GM18511 (cell line): ENCODE data around the gene NKAPL.
"Not testable (repeated sequence)": the region's sequence is repeated elsewhere in the genome, so short reads cannot be mapped to it uniquely, and the experiment has no call there.

Experiments
- ATAC-seq: cut with Tn5 transposase; IDR thresholded peaks from one replicate; pipeline ENCODE4 v1.9.1; 2021; ENCODE audit warnings: mild to moderate bottlenecking, moderate library complexity; ENCODE audit not compliant: unreplicated experiment

The NKAPL gene

GRCh38 chr6:28295326-28295725 is 36.2 kb downstream of the NKAPL start:
- no peak for ATAC-seq

- no peak for ATAC-seq
Measured at GRCh38 chr6:28296520-28297060, 37.5 kb downstream of the NKAPL start.

GRCh38 chr6:28303570-28303969 is 44.5 kb downstream of the NKAPL start:
- peak; percentile 99 for ATAC-seq

- ATAC-seq: not testable (repeated sequence)
Measured at GRCh38 chr6:28306363-28306762, 47.3 kb downstream of the NKAPL start.
